SK-N-SH treated with all-trans-retinoic acid at 6 μM for 48 hours (cell line): Measurements from ENCODE around the gene ROBO3.

Experiments used
- ATAC-seq: fragments of 200-7000 bp; cut with Tn5 transposase; 3 replicates; pipeline ENCODE4 v1.9.1; 2020; ENCODE audit warnings: mild to moderate bottlenecking, moderate library complexity
- ARNTL ChIP-seq: fragments of 450-650 bp; formaldehyde crosslinking; IDR thresholded peaks from 2 replicates; pipeline ENCODE4 v1.5.0; 2020; ENCODE audit warnings: low read depth, mild to moderate bottlenecking, moderate library complexity, borderline replicate concordance
- BACH2 ChIP-seq: fragments of 250-450 bp; sonication (Bioruptor Pico); IDR thresholded peaks from 2 replicates; pipeline ENCODE4 v1.9.0; 2021; ENCODE audit warnings: mild to moderate bottlenecking, borderline replicate concordance
- CREB5 ChIP-seq: fragments of 250-450 bp; sonication (Bioruptor Pico); IDR thresholded peaks from 2 replicates; pipeline ENCODE4 v1.5.1; 2020; ENCODE audit warnings: low read depth, mild to moderate bottlenecking, moderate library complexity
- CSRNP3 ChIP-seq: fragments of 250-450 bp; sonication (Bioruptor Pico); IDR thresholded peaks from 2 replicates; pipeline ENCODE4 v1.5.1; 2021; ENCODE audit warnings: mild to moderate bottlenecking, moderate library complexity
- ESRRG ChIP-seq: fragments of 250-450 bp; sonication (Bioruptor Pico); IDR thresholded peaks from 2 replicates; pipeline ENCODE4 v1.6.1; 2021; ENCODE audit warnings: mild to moderate bottlenecking
- GLIS3 ChIP-seq: fragments of 250-450 bp; sonication (Bioruptor Pico); IDR thresholded peaks from 2 replicates; pipeline ENCODE4 v1.5.0; 2020; ENCODE audit warnings: mild to moderate bottlenecking, moderate library complexity
- OSR1 ChIP-seq: fragments of 250-450 bp; sonication (Bioruptor Pico); IDR thresholded peaks from 2 replicates; pipeline ENCODE4 v1.8.0; 2022; ENCODE audit warnings: moderate library complexity, mild to moderate bottlenecking, inconsistent platforms
- POU6F1 ChIP-seq: fragments of 250-450 bp; sonication (Bioruptor Pico); IDR thresholded peaks from 2 replicates; pipeline ENCODE4 v1.8.0; 2021; ENCODE audit warnings: low read depth, mild to moderate bottlenecking, moderate library complexity, borderline replicate concordance
- PPARA ChIP-seq: fragments of 250-450 bp; sonication (Bioruptor Pico); IDR thresholded peaks from 2 replicates; pipeline ENCODE4 v1.5.0; 2020; ENCODE audit warnings: mild to moderate bottlenecking, borderline replicate concordance
- TOX ChIP-seq: fragments of 250-450 bp; sonication (Bioruptor Pico); IDR thresholded peaks from 2 replicates; pipeline ENCODE4 v1.8.0; 2021; ENCODE audit warnings: mild to moderate bottlenecking, moderate library complexity, borderline replicate concordance
- ZC3H10 ChIP-seq: fragments of 250-450 bp; sonication (Bioruptor Pico); IDR thresholded peaks from 2 replicates; pipeline ENCODE4 v1.5.1; 2021; ENCODE audit warnings: mild to moderate bottlenecking, moderate library complexity
- ZFP3 ChIP-seq: fragments of 250-450 bp; sonication (Bioruptor Pico); IDR thresholded peaks from 2 replicates; pipeline ENCODE4 v1.5.0; 2020; ENCODE audit warnings: mild to moderate bottlenecking, moderate library complexity
- ZFP30 ChIP-seq: fragments of 450-650 bp; formaldehyde crosslinking; IDR thresholded peaks from 2 replicates; pipeline ENCODE4 v1.5.0; 2022; ENCODE audit warnings: mild to moderate bottlenecking, moderate library complexity
- ZNF565 ChIP-seq: fragments of 450-650 bp; formaldehyde crosslinking; conservative IDR thresholded peaks from 2 replicates; pipeline ENCODE4 v1.5.0; 2020; ENCODE audit warnings: low read depth, mild to moderate bottlenecking, moderate library complexity
- ZNF70 ChIP-seq: fragments of 450-650 bp; formaldehyde crosslinking; IDR thresholded peaks from 2 replicates; pipeline ENCODE4 v1.5.0; 2020; ENCODE audit warnings: mild to moderate bottlenecking, moderate library complexity
- ZNF8 ChIP-seq: fragments of 450-650 bp; formaldehyde crosslinking; IDR thresholded peaks from 2 replicates; pipeline ENCODE4 v1.5.0; 2020; ENCODE audit warnings: mild to moderate bottlenecking, moderate library complexity
- TF ChIP-seq, protein P1 (sequence below): fragments of 250-450 bp; sonication (Bioruptor Pico); IDR thresholded peaks from 2 replicates; pipeline ENCODE4 v1.5.0; 2020; ENCODE audit warnings: mild to moderate bottlenecking, moderate library complexity

Gene ROBO3

DNA sequence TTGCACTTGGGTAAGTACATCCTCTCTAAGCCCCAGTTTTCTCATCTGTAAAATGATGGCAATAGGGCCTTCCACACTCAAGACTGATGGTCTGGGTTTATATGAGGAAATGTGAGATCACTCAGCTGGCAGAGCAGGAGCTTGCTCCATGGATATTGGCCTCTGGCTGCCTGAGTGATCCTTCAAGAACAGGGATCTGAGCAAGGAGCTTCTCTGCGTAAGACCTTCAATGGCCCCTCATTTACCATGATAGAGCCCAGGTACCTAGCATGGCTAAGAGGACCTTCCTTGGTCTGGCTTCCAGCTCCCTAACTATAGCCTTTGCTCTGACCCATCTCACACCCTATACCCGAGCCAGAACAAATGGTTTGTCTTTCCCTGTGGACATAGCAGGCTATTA is 26.9 kb downstream of the ROBO3 start:
- TF ChIP-seq PPARA (CRISPR knock-in tag): no peak
- TF ChIP-seq, all 23 proteins: peak for 0
- ATAC-seq: no peak

GRCh38 chr11:124892750-124893454 is 27.7 kb downstream of the ROBO3 start:
- ATAC-seq: no peak

DNA sequence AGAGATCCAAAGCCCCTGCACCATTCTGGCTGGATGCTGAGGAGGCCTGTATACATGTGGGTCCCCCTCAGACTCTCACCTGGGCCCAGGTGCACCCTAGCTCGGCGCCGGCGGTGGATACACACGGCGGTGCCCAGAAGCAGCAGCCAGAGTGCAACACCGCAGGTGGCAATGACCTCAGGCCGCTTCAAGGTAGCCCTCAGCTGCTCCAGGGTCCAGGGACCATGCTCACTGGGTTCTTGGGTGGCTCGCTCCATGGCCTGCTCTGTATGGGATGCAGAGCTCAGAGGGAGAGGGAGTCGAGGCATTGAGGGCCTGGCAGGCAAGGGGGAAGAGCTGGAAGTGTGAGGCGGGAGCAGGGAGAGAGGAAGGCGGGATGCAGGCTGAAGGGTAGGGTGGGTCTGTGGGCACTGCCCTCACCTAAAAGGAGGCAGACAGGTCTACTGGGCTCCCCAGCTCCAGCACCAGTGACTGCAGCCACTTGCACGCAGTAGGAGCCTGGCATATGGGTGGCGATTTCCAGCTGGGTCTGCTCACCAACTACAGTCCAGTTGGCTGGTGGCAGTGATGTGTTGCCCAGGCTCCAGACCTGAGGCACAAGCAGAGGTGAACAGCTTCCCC is 28.7 kb downstream of the ROBO3 start:
- ATAC-seq: no peak
- TF ChIP-seq GLIS3 (CRISPR knock-in tag) (no peak), POU6F1 (CRISPR knock-in tag) (no peak), PPARA (CRISPR knock-in tag) (no peak), TOX (no peak), ESRRG (no peak), CREB5 (CRISPR knock-in tag) (no peak), ZNF70 (CRISPR knock-in tag) (no peak), CSRNP3 (CRISPR knock-in tag) (no peak), ZFP3 (CRISPR knock-in tag) (no peak), BACH2 (CRISPR knock-in tag) (no peak), ZNF8 (no peak), ZC3H10 (CRISPR knock-in tag) (no peak), ZFP30 (CRISPR knock-in tag) (no peak)
- TF ChIP-seq, protein P1, sequence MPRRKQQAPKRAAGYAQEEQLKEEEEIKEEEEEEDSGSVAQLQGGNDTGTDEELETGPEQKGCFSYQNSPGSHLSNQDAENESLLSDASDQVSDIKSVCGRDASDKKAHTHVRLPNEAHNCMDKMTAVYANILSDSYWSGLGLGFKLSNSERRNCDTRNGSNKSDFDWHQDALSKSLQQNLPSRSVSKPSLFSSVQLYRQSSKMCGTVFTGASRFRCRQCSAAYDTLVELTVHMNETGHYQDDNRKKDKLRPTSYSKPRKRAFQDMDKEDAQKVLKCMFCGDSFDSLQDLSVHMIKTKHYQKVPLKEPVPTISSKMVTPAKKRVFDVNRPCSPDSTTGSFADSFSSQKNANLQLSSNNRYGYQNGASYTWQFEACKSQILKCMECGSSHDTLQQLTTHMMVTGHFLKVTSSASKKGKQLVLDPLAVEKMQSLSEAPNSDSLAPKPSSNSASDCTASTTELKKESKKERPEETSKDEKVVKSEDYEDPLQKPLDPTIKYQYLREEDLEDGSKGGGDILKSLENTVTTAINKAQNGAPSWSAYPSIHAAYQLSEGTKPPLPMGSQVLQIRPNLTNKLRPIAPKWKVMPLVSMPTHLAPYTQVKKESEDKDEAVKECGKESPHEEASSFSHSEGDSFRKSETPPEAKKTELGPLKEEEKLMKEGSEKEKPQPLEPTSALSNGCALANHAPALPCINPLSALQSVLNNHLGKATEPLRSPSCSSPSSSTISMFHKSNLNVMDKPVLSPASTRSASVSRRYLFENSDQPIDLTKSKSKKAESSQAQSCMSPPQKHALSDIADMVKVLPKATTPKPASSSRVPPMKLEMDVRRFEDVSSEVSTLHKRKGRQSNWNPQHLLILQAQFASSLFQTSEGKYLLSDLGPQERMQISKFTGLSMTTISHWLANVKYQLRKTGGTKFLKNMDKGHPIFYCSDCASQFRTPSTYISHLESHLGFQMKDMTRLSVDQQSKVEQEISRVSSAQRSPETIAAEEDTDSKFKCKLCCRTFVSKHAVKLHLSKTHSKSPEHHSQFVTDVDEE (CRISPR knock-in tag): no peak
- TF ChIP-seq, all 23 proteins: peak for 0

More at GRCh38 chr11:124892750-124893454, 27.7 kb downstream of the ROBO3 start:
- TF ChIP-seq, protein P1 (CRISPR knock-in tag): no peak
- TF ChIP-seq OSR1 (CRISPR knock-in tag) (no peak), CSRNP3 (CRISPR knock-in tag) (no peak), ZFP3 (CRISPR knock-in tag) (no peak), ZC3H10 (CRISPR knock-in tag) (no peak), ZFP30 (CRISPR knock-in tag) (no peak), ARNTL (CRISPR knock-in tag) (no peak), ZNF565 (CRISPR knock-in tag) (no peak)
